Endodermal cell (in vitro differentiated cells): ENCODE results near the gene IGLL1. TPM values are rescaled to one million over a fixed set of nuclear protein-coding genes. Genes with fewer than 3 reads are reported as not detected.

Experiments
- DNase-seq: peaks from one replicate; pipeline ENCODE4 v3.0.0-alpha.2; 2017
- H3K27ac ChIP-seq: 2 replicates; pipeline ENCODE4 v1.5.1; 2013; ENCODE audit warnings: mild to moderate bottlenecking, low read depth, low read length, moderate library complexity
- H3K27me3 ChIP-seq: 2 replicates; pipeline ENCODE4 v1.6.1; 2013; ENCODE audit warnings: mild to moderate bottlenecking, low read length, moderate library complexity; ENCODE audit not compliant: insufficient read depth, control insufficient read depth, poor library complexity, severe bottlenecking
- H3K36me3 ChIP-seq: 2 replicates; pipeline ENCODE4 v1.7.0; 2013; ENCODE audit warnings: mild to moderate bottlenecking, low read length, moderate library complexity; ENCODE audit not compliant: control insufficient read depth, insufficient read depth
- H3K4me1 ChIP-seq: one replicate; pipeline ENCODE4 v1.7.0; 2013; ENCODE audit warnings: low read length; ENCODE audit not compliant: control insufficient read depth, insufficient read depth
- H3K4me3 ChIP-seq: 2 replicates; pipeline ENCODE4 v1.5.1; 2013; ENCODE audit warnings: mild to moderate bottlenecking, low read length, moderate library complexity
- H3K9ac ChIP-seq: 2 replicates; pipeline ENCODE4 v1.6.1; 2013; ENCODE audit warnings: mild to moderate bottlenecking, low read length, moderate library complexity; ENCODE audit not compliant: poor library complexity, severe bottlenecking; ENCODE audit errors: extremely low read depth
- H3K9me3 ChIP-seq: 2 replicates; pipeline ENCODE4 v1.6.1; 2013; ENCODE audit warnings: mild to moderate bottlenecking, low read length, moderate library complexity; ENCODE audit not compliant: control insufficient read depth
- H3K27ac Mint-ChIP-seq: 2 replicates; pipeline ENCODE4 v1.8.0; 2020; ENCODE audit warnings: mixed read lengths
- H3K27me3 Mint-ChIP-seq: 2 replicates; pipeline ENCODE4 v1.8.0; 2021; ENCODE audit warnings: mild to moderate bottlenecking, mixed read lengths; ENCODE audit not compliant: insufficient read depth
- H3K36me3 Mint-ChIP-seq: 2 replicates; pipeline ENCODE4 v1.8.0; 2020; ENCODE audit warnings: low read depth, mixed read lengths
- H3K4me1 Mint-ChIP-seq: 2 replicates; pipeline ENCODE4 v1.8.0; 2020; ENCODE audit warnings: mixed read lengths
- H3K4me3 Mint-ChIP-seq: 2 replicates; pipeline ENCODE4 v1.8.0; 2020; ENCODE audit warnings: mild to moderate bottlenecking, moderate library complexity, mixed read lengths
- H3K9me3 Mint-ChIP-seq: 2 replicates; pipeline ENCODE4 v1.8.0; 2020; ENCODE audit warnings: mild to moderate bottlenecking, mixed read lengths
- WGBS, 2 experiments: methylation state at CpG; one replicate each; pipeline versions ENCODE4 v1.1.5 to v1.1.7; 2013; ENCODE audit warnings: missing lambda C conversion rate in 2 of 2, mixed read lengths in 1 of 2; ENCODE audit not compliant: insufficient coverage in 1 of 2, insufficient read length in 1 of 2; 5-methylcytosine and 5-hydroxymethylcytosine counted together
- total RNA-seq, 2 donors: library from RNA; stranded (reverse); fragmentation: NEBNext Ultra II Directional in 1 of 2; extraction: Animal tissue kit (Norgen Biotek cat#: 25700) in 1 of 2; gene quantifications; 2 replicates in 1 of 2; 3 replicates in 1 of 2; pipeline ENCODE4 v1.2.1, GENCODE V29; 2021
- TF ChIP-seq, protein P1 (sequence below): fragments of 200-600 bp; sonication (generic); conservative IDR thresholded peaks from 2 replicates; pipeline ENCODE4 v1.5.0; 2021; ENCODE audit warnings: antibody characterized with exemption, mild to moderate bottlenecking

IGLL1 gene
- total RNA-seq, 2 donors from 2014 or later: not detected

DNA sequence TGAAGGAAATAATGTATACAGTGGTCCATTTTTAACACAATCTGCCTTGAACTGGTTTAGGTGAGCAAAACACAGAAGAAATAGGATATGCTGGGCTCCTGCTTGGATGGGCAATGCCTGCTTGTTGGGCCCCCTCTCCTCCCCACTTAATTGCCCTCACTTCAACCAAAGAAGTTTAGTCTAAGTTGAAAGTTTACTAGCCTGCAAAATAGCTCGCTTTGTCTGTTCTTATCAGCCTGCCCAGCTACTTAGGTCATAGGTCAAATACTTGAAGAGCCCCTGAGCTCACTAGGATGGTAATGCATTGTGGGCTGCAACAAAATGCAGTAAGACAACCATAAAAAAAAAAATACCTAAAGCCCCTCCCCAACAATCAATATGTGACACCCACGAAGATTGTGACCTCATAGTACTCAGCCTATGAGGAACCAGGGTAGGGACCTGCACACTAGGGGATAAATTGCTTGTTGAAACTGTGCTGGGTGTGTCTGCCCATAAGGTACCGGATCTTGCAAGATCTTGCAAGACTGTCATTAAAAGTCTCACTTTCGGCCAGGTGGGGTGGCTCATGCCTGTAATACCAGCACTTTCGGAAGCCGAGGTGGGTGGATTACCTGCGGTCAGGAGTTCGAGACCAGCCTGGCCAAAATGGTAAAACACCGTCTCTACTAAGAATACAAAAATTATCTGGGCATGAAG lies 41.1 kb upstream of the IGLL1 start:
- H3K27me3 Mint-ChIP-seq: peaks cover 44% of the 10 kb centered on the region
- peaks cover 7% of the 10 kb centered on the region for H3K4me1 Mint-ChIP-seq

DNA sequence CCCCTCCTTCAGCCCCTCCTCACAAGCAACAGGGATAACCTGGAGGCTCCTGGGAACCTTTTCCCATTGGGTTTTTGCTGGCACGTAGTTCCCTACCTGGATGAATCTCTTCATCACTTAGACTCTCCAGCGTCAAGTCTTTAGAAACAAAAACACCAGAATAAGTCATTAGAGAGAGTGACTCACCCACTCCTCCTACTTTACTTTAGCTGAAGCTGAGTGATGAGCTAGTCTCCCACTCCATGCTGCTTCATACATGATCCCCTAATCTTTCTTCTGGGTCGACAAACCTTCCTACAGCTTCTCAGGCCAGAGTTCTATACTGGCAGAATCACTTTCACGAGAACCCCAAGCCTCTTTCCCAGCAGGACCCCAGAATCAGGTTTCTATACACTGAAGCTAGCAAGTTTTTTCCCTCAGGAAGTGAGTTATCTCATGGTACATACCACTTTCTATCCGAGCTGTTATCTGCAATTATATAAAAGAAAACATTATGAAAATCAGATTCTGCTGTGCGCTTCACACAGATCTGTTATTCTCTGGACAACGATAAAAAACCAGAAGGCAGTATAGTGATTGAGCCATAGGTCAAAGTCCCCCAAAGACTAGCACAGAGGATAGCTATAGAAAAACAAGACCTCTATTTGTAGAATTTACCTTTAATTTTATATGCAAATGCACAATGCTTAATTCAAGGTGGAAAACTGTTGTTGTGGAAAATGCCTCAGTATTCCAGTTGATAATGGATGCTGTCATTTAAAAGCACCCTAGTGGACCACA lies 33.3 kb upstream of the IGLL1 start:
- no peaks in the 10 kb centered on the region for H3K4me1 ChIP-seq
- no peaks in the 10 kb centered on the region for H3K9me3 Mint-ChIP-seq
- 80 to 81% methylated on average over 7 of the region's 7 CpGs for whole genome bisulfite sequencing, 2 experiments
- H3K27me3 Mint-ChIP-seq: peaks cover 39% of the 10 kb centered on the region
- H3K4me3 ChIP-seq: no peak overlapping the region
- peaks cover 10% of the 10 kb centered on the region for H3K27me3 ChIP-seq
- no peak overlapping the region for H3K27ac ChIP-seq
- no peak overlapping the region for H3K27ac Mint-ChIP-seq
- H3K36me3 Mint-ChIP-seq: no peaks in the 10 kb centered on the region
- no peak for DNase-seq
- no peaks in the 10 kb centered on the region for H3K9me3 ChIP-seq
- TF ChIP-seq, protein P1, sequence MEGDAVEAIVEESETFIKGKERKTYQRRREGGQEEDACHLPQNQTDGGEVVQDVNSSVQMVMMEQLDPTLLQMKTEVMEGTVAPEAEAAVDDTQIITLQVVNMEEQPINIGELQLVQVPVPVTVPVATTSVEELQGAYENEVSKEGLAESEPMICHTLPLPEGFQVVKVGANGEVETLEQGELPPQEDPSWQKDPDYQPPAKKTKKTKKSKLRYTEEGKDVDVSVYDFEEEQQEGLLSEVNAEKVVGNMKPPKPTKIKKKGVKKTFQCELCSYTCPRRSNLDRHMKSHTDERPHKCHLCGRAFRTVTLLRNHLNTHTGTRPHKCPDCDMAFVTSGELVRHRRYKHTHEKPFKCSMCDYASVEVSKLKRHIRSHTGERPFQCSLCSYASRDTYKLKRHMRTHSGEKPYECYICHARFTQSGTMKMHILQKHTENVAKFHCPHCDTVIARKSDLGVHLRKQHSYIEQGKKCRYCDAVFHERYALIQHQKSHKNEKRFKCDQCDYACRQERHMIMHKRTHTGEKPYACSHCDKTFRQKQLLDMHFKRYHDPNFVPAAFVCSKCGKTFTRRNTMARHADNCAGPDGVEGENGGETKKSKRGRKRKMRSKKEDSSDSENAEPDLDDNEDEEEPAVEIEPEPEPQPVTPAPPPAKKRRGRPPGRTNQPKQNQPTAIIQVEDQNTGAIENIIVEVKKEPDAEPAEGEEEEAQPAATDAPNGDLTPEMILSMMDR: no peak
- H3K9ac ChIP-seq: no peak overlapping the region
- H3K4me1 Mint-ChIP-seq: no peaks in the 10 kb centered on the region
- no peaks in the 10 kb centered on the region for H3K36me3 ChIP-seq
- no peak overlapping the region for H3K4me3 Mint-ChIP-seq

More for the DNA sequence above, 41.1 kb upstream of the IGLL1 start:
- no peak overlapping the region for H3K27ac Mint-ChIP-seq
- Histone ChIP-seq H3K27me3 (peaks cover 16% of the 10 kb centered on the region), H3K4me1 (peaks cover 4% of the 10 kb centered on the region), H3K9ac (no peak overlapping the region), H3K36me3 (no peaks in the 10 kb centered on the region), H3K9me3 (no peaks in the 10 kb centered on the region), H3K4me3 (no peak overlapping the region), H3K27ac (no peak overlapping the region)
- WGBS, 2 experiments: 93% methylated on average over 9 of the region's 9 CpGs
- no peak overlapping the region for H3K4me3 Mint-ChIP-seq
- H3K9me3 Mint-ChIP-seq: no peaks in the 10 kb centered on the region
- TF ChIP-seq, protein P1: no peak
- no peak for DNase-seq
- H3K36me3 Mint-ChIP-seq: no peaks in the 10 kb centered on the region

DNA sequence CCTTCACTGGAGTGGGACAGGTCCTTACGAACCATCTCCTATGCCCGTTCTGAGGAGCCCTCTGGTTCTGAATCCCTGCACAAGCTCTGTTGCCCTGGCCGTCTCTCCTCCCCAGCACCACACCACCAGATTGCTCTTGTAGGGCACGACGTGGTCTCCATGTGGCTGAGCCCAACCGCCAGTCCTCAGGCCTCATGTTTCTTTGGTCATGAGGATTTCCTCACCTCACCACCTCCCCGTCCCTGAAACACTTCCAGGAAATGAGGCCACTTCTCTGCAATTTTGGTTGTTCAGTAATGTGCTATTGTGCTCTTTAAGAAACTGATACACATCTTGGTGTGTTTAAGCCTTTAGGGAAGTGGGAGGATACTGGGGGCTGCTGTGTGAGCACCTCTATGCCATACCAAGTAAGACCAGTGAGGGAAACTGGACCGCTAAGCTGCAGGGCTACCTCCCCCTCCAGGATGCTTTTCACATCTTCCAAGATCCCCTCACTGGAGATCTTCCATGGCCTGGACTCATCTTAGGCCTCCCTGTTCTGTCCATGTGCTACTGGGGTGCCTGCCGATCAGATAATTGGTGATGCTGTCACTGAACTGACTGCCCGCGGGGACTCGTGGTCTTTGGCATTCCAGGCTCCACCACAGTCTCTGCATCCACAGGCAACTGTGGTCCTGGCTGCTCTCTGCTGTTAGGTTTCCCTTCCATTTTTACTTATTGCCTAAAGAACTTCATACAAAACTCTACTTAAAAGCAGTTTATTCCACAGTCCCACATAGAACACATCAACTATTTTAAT lies 30.1 kb upstream of the IGLL1 start:
- Histone ChIP-seq H3K27ac (no peak overlapping the region), H3K4me3 (no peak overlapping the region), H3K4me1 (no peaks in the 10 kb centered on the region), H3K36me3 (no peaks in the 10 kb centered on the region), H3K9ac (no peak overlapping the region), H3K9me3 (no peaks in the 10 kb centered on the region), H3K27me3 (peaks cover under 1% of the 10 kb centered on the region)
- DNase-seq: no peak
- peaks cover 26% of the 10 kb centered on the region for H3K27me3 Mint-ChIP-seq
- H3K9me3 Mint-ChIP-seq: no peaks in the 10 kb centered on the region
- H3K36me3 Mint-ChIP-seq: no peaks in the 10 kb centered on the region
- no peaks in the 10 kb centered on the region for H3K4me1 Mint-ChIP-seq
- no peak overlapping the region for H3K4me3 Mint-ChIP-seq
- no peak overlapping the region for H3K27ac Mint-ChIP-seq
- 80 to 90% methylated on average over 10 to 12 of the region's 12 CpGs for WGBS, 2 experiments
- TF ChIP-seq, protein P1: no peak
